H1 (cell line): ENCODE results near the gene AP3S1. TPM values are rescaled to one million over a fixed set of nuclear protein-coding genes. Genes with fewer than 3 reads are reported as not detected.

Experiments
- CTCF ChIA-PET: fragments of 300-600 bp; sonication (Branson Sonifier 250); formaldehyde crosslinking; loops from one replicate; lab custom pipeline; 2021; ENCODE audit not compliant: partially characterized antibody; lab: Charles Lee
- POLR2A ChIA-PET: fragments of 300-600 bp; sonication (Branson Sonifier 250); formaldehyde crosslinking; loops from one replicate; lab custom pipeline; 2021; ENCODE audit warnings: inconsistent platforms; ENCODE audit not compliant: partially characterized antibody; lab: Charles Lee
- DNase-seq, 2 experiments: peaks; one replicate each; pipeline versions ENCODE4 v3.0.0 to v3.0.0-alpha.2; 2010 to 2022; ENCODE audit warnings: low spot score in 2 of 2, low read depth in 1 of 2, mixed read lengths in 1 of 2
- FAIRE-seq: peaks from 2 replicates; lab custom pipeline; 2011; peaks lifted over from hg19 to GRCh38; lab: Jason Lieb, UNC
- H2AFZ ChIP-seq: 2 replicates; pipeline ENCODE4 v1.8.1; 2012; ENCODE audit warnings: low read length, inconsistent platforms
- H2AK5ac ChIP-seq: 2 replicates; pipeline ENCODE4 v1.6.1; 2013; ENCODE audit warnings: low read depth, low read length
- H2BK120ac ChIP-seq: replicated peaks from 2 replicates; pipeline ENCODE3; 2013; ENCODE audit warnings: low read depth, low read length, inconsistent platforms
- H2BK12ac ChIP-seq: 2 replicates; pipeline ENCODE4 v1.6.1; 2013; ENCODE audit warnings: low read depth, low read length
- H2BK15ac ChIP-seq: 2 replicates; pipeline ENCODE4 v1.6.1; 2013; ENCODE audit warnings: low read length
- H2BK20ac ChIP-seq: 2 replicates; pipeline ENCODE4 v1.6.1; 2013; ENCODE audit warnings: low read length
- H2BK5ac ChIP-seq: 2 replicates; pipeline ENCODE4 v1.6.1; 2013; ENCODE audit warnings: low read depth, low read length
- H3K14ac ChIP-seq: 2 replicates; pipeline ENCODE4 v1.6.1; 2013; ENCODE audit warnings: inconsistent platforms; ENCODE audit not compliant: insufficient read length
- H3K18ac ChIP-seq: 2 replicates; pipeline ENCODE4 v1.6.1; 2013; ENCODE audit warnings: low read length; ENCODE audit errors: extremely low read depth
- H3K23ac ChIP-seq: 2 replicates; pipeline ENCODE4 v1.6.1; 2013; ENCODE audit warnings: inconsistent platforms; ENCODE audit not compliant: insufficient read length
- H3K23me2 ChIP-seq: 2 replicates; pipeline ENCODE4 v1.6.1; 2013; ENCODE audit warnings: low read depth, low read length
- H3K27ac ChIP-seq: 2 replicates; pipeline ENCODE4 v1.6.1; 2011; ENCODE audit warnings: low read depth, low read length, inconsistent platforms
- H3K27me3 ChIP-seq, 4 experiments: replicated peaks in 1 of 4; 1 replicate in 1 of 4; 2 replicates in 3 of 4; pipeline versions ENCODE4 v1.6.1 to v1.8.1; 2011 to 2013; ENCODE audit warnings: low read length in 3 of 4, mild to moderate bottlenecking in 3 of 4, inconsistent platforms in 2 of 4, mixed read lengths in 2 of 4, moderate library complexity in 1 of 4; ENCODE audit not compliant: control insufficient read depth in 3 of 4, insufficient read depth in 3 of 4; ENCODE audit errors: extremely low read depth in 1 of 4
- H3K36me3 ChIP-seq, 4 experiments: 2 replicates each; pipeline versions ENCODE4 v1.6.1 to v1.8.1; 2011 to 2013; ENCODE audit warnings: mild to moderate bottlenecking in 4 of 4, low read length in 3 of 4, moderate library complexity in 2 of 4, control low read depth in 1 of 4, inconsistent platforms in 1 of 4; ENCODE audit not compliant: insufficient read depth in 4 of 4, control insufficient read depth in 2 of 4
- H3K4ac ChIP-seq: replicated peaks from 2 replicates; pipeline ENCODE3; 2013; ENCODE audit warnings: low read length, low read depth, mixed read lengths, inconsistent platforms; ENCODE audit not compliant: insufficient read length
- H3K4me1 ChIP-seq, 4 experiments: replicated peaks in 1 of 4; 1 replicate in 1 of 4; 2 replicates in 3 of 4; pipeline versions ENCODE4 v1.6.1 to v1.8.1; 2011 to 2013; ENCODE audit warnings: low read length in 3 of 4, inconsistent platforms in 2 of 4, mixed read lengths in 1 of 4; ENCODE audit not compliant: insufficient read depth in 4 of 4, control insufficient read depth in 3 of 4
- H3K4me2 ChIP-seq, 2 experiments: 2 replicates each; pipeline versions ENCODE4 v1.6.1 to v1.8.1; 2011 to 2013; ENCODE audit warnings: low read depth in 2 of 2, low read length in 2 of 2, control low read depth in 1 of 2, inconsistent platforms in 1 of 2, mild to moderate bottlenecking in 1 of 2; ENCODE audit not compliant: insufficient read depth in 1 of 2
- H3K4me3 ChIP-seq, 4 experiments: fragments of 200-600, 300-600 bp in 1 of 4; sonication (generic), shearing (Covaris generic), sonication (Bioruptor Twin) in 1 of 4; 2 replicates each; pipeline versions ENCODE4 v1.5.1 to v1.8.1; 2011 to 2016; ENCODE audit warnings: low read length in 4 of 4, low read depth in 3 of 4, control low read depth in 2 of 4, inconsistent platforms in 2 of 4, mild to moderate bottlenecking in 2 of 4, mixed read lengths in 1 of 4, moderate library complexity in 1 of 4; ENCODE audit not compliant: insufficient read depth in 2 of 4; ENCODE audit errors: extremely low read depth in 1 of 4
- H3K56ac ChIP-seq: replicated peaks from 2 replicates; pipeline ENCODE3; 2013; ENCODE audit warnings: low read depth, mild to moderate bottlenecking, mixed read lengths, low read length, inconsistent platforms; ENCODE audit not compliant: insufficient read length
- H3K79me1 ChIP-seq: 2 replicates; pipeline ENCODE4 v1.6.1; 2013; ENCODE audit warnings: low read depth, low read length, control low read depth
- H3K79me2 ChIP-seq, 2 experiments: 2 replicates each; pipeline versions ENCODE4 v1.6.1 to v1.8.1; 2012 to 2013; ENCODE audit warnings: low read length in 2 of 2, mild to moderate bottlenecking in 2 of 2, inconsistent platforms in 1 of 2; ENCODE audit not compliant: insufficient read depth in 2 of 2, control insufficient read depth in 1 of 2
- H3K9ac ChIP-seq, 4 experiments: replicated peaks in 1 of 4; 1 replicate in 1 of 4; 2 replicates in 3 of 4; pipeline versions ENCODE4 v1.6.1 to v1.8.1; 2011 to 2013; ENCODE audit warnings: low read depth in 3 of 4, low read length in 3 of 4, control low read depth in 2 of 4, mild to moderate bottlenecking in 2 of 4, moderate library complexity in 2 of 4, inconsistent platforms in 1 of 4; ENCODE audit errors: extremely low read depth in 1 of 4
- H3K9me3 ChIP-seq, 2 experiments: 2 replicates each; pipeline versions ENCODE4 v1.6.1 to v1.8.1; 2012 to 2013; ENCODE audit warnings: mild to moderate bottlenecking in 2 of 2, moderate library complexity in 2 of 2, control low read depth in 1 of 2, inconsistent platforms in 1 of 2, low read depth in 1 of 2, low read length in 1 of 2, mixed read lengths in 1 of 2; ENCODE audit not compliant: insufficient read depth in 2 of 2
- H4K20me1 ChIP-seq, 2 experiments: replicated peaks in 1 of 2; 2 replicates each; pipeline versions ENCODE3 to v1.8.1; 2011 to 2013; ENCODE audit warnings: inconsistent platforms in 2 of 2, low read length in 2 of 2, mild to moderate bottlenecking in 1 of 2; ENCODE audit not compliant: insufficient read depth in 2 of 2, control insufficient read depth in 1 of 2
- H4K5ac ChIP-seq: 2 replicates; pipeline ENCODE4 v1.6.1; 2013; ENCODE audit warnings: low read length, low read depth, mixed read lengths, inconsistent platforms; ENCODE audit not compliant: insufficient read length
- H4K8ac ChIP-seq: 2 replicates; pipeline ENCODE4 v1.8.0; 2013; ENCODE audit warnings: mild to moderate bottlenecking, moderate library complexity, low read length, inconsistent platforms; ENCODE audit not compliant: insufficient read depth; ENCODE audit errors: extremely low read depth
- H4K91ac ChIP-seq: replicated peaks from 2 replicates; pipeline ENCODE3; 2013; ENCODE audit warnings: low read length, mixed read lengths, inconsistent platforms; ENCODE audit not compliant: insufficient read length
- ASH2L ChIP-seq: fragments of 200-600, 300-600 bp; sonication (generic); IDR thresholded peaks from one replicate; pipeline ENCODE4 v1.7.1; 2017; ENCODE audit warnings: low read length
- BCL11A ChIP-seq, 2 experiments: IDR thresholded peaks; one replicate each; pipeline ENCODE4 v1.6.1; 2011; ENCODE audit warnings: low read depth in 2 of 2, low read length in 2 of 2, mild to moderate bottlenecking in 2 of 2
- FOSL1 ChIP-seq: IDR thresholded peaks from 2 replicates; pipeline ENCODE4 v1.6.1; 2011; ENCODE audit warnings: mild to moderate bottlenecking, low read depth, low read length, moderate library complexity; ENCODE audit not compliant: insufficient read depth
- GABPA ChIP-seq: IDR thresholded peaks from 2 replicates; pipeline ENCODE4 v1.6.1; 2011; ENCODE audit warnings: mild to moderate bottlenecking, low read length, moderate library complexity, borderline replicate concordance; ENCODE audit not compliant: insufficient read depth
- GTF2F1 ChIP-seq: IDR thresholded peaks from 2 replicates; pipeline ENCODE4 v1.6.1; 2012; ENCODE audit warnings: low read depth, low read length, improper control_type of control experiment, borderline replicate concordance
- HDAC2 ChIP-seq, 2 experiments: fragments of 300-600 bp in 1 of 2; sonication (generic) in 1 of 2; IDR thresholded peaks; 2 replicates each; pipeline ENCODE4 v1.6.1; 2011 to 2012; ENCODE audit warnings: low read depth in 2 of 2, low read length in 2 of 2, mild to moderate bottlenecking in 2 of 2, moderate library complexity in 2 of 2, borderline replicate concordance in 1 of 2, inconsistent platforms in 1 of 2
- JUN ChIP-seq: IDR thresholded peaks from 2 replicates; pipeline ENCODE4 v1.6.1; 2011; ENCODE audit warnings: low read depth, mild to moderate bottlenecking, improper control_type of control experiment, low read length
- NANOG ChIP-seq: IDR thresholded peaks from 2 replicates; pipeline ENCODE4 v1.6.1; 2011; ENCODE audit warnings: low read length, low read depth, mild to moderate bottlenecking, inconsistent platforms; ENCODE audit not compliant: insufficient read depth, poor library complexity, severe bottlenecking
- RBBP5 ChIP-seq: IDR thresholded peaks from 2 replicates; pipeline ENCODE4 v1.7.1; 2012; ENCODE audit warnings: low read depth, mild to moderate bottlenecking, inconsistent platforms, low read length, moderate library complexity, borderline replicate concordance
- SP4 ChIP-seq: IDR thresholded peaks from 2 replicates; pipeline ENCODE4 v1.6.1; 2012; ENCODE audit warnings: low read length, inconsistent platforms
- TAF1 ChIP-seq: IDR thresholded peaks from 2 replicates; pipeline ENCODE4 v1.6.1; 2011; ENCODE audit warnings: mild to moderate bottlenecking, low read depth, low read length
- TBP ChIP-seq: IDR thresholded peaks from 2 replicates; pipeline ENCODE4 v1.6.1; 2011; ENCODE audit warnings: low read depth, low read length, improper control_type of control experiment
- WGBS, 2 experiments: shearing (Covaris generic) in 1 of 2; methylation state at CpG; one replicate each; pipeline versions ENCODE4 v1.1.6 to v1.1.7; 2013 to 2015; ENCODE audit warnings: low lambda C conversion rate in 2 of 2, mixed read lengths in 2 of 2, inconsistent platforms in 1 of 2, low coverage in 1 of 2, missing lambda C conversion rate in 1 of 2; ENCODE audit not compliant: insufficient replicate concordance in 2 of 2, insufficient coverage in 1 of 2, insufficient read length in 1 of 2; ENCODE audit errors: extremely low coverage in 1 of 2, missing lambda C conversion rate in 1 of 2; 5-methylcytosine and 5-hydroxymethylcytosine counted together
- polyA plus RNA-seq, 7 experiments: library from polyadenylated mRNA; depleted of rRNA in 3 of 7; stranded (reverse) in 5 of 7; unstranded in 2 of 7; fragments of >200 nt in 5 of 7; fragments of 200-250 nt in 2 of 7; gene quantifications; 1 replicate in 5 of 7; 2 replicates in 1 of 7; 4 replicates in 1 of 7; pipeline versions ENCODE4 v1.2.1 to v1.2.3, GENCODE V29; 2011 to 2013; ENCODE audit warnings: missing spikeins in 2 of 7, mixed read lengths in 2 of 7
- total RNA-seq: library from RNA; stranded (reverse); fragmentation: NEBNext Ultra II Directional; extraction: Animal tissue kit (Norgen Biotek cat#: 25700); gene quantifications from 2 replicates; pipeline ENCODE4 v1.2.1, GENCODE V29; 2021
- TF ChIP-seq, protein P1 (sequence below): IDR thresholded peaks from 2 replicates; pipeline ENCODE4 v1.6.1; 2012; ENCODE audit warnings: inconsistent platforms
- TF ChIP-seq, protein P2 (sequence below): IDR thresholded peaks from 2 replicates; pipeline ENCODE4 v1.6.1; 2011; ENCODE audit warnings: low read depth, mild to moderate bottlenecking, low read length; ENCODE audit not compliant: insufficient read depth

AP3S1 gene
- total and polyA plus RNA-seq, 2 of the 8 experiments (the other 6 are each of a cell fraction or from before 2014, with no cell fraction given) = 26.6 to 72.7 TPM

DNA sequence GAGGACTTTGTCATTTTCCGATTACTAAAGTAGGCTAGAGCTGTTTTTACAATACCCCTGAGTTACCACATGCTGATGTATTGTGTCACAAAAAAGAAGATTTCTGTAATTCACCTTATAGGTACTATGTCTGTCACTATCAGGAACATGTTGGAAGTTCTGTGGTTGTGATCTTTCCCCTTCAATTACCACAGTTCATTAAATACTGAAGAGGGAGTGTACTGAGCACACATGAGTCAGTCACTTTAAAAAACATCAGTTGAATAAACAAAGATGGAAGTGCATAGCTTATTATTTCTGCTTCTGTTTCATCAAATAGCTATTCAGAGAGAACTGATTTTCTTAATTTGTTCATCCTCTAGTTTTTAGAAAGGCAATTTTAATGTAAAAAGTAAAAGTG lies 31.7 kb downstream of the AP3S1 start:
- WGBS, 2 experiments = 70% methylated on average over 1 of the region's 1 CpG; no CpG with 5 or more reads in 1 of the 2 experiments
- H3K4ac ChIP-seq = no peak overlapping the region
- CTCF ChIA-PET = no interaction called here
- no peak overlapping the region for H2AK5ac ChIP-seq
- H2BK120ac ChIP-seq = no peak overlapping the region
- H3K79me1 ChIP-seq = no peaks in the 10 kb centered on the region
- no peaks in the 10 kb centered on the region for H3K79me2 ChIP-seq
- H4K20me1 ChIP-seq = no peaks in the 10 kb centered on the region
- H3K23ac ChIP-seq = no peak overlapping the region
- H3K18ac ChIP-seq = no peak overlapping the region
- no peak overlapping the region for H3K9ac ChIP-seq
- no peak overlapping the region for H2AFZ ChIP-seq
- H3K9me3 ChIP-seq = no peaks in the 10 kb centered on the region
- H2BK15ac ChIP-seq = no peak overlapping the region
- no peaks in the 10 kb centered on the region for H3K23me2 ChIP-seq
- H2BK20ac ChIP-seq = no peak overlapping the region
- peaks cover 0 to 6% (median 3%) of the 10 kb centered on the region in 4 experiments; a peak in 2 of 8 replicates for H3K36me3 ChIP-seq
- H4K91ac ChIP-seq = no peak overlapping the region
- no peak overlapping the region for H3K56ac ChIP-seq
- FAIRE-seq (no peak), DNase-seq (no peak)
- H3K4me1 ChIP-seq = peaks cover 0 to 4% (median 0%) of the 10 kb centered on the region in 4 experiments; a peak in 1 of 7 replicates
- H2BK12ac ChIP-seq = no peak overlapping the region
- no peak overlapping the region for H3K14ac ChIP-seq
- no peak overlapping the region for H2BK5ac ChIP-seq
- H3K4me3 ChIP-seq = no peak overlapping the region
- H3K4me2 ChIP-seq = no peak overlapping the region
- POLR2A ChIA-PET = no interaction called here
- no peaks in the 10 kb centered on the region for H3K27me3 ChIP-seq
- H3K27ac ChIP-seq = no peak overlapping the region
- no peak overlapping the region for H4K8ac ChIP-seq
- no peak overlapping the region for H4K5ac ChIP-seq
- TF ChIP-seq GTF2F1 = no peak
- TF ChIP-seq JUN = no peak
- no peak for TF ChIP-seq RBBP5
- no peak for TF ChIP-seq TBP
- no peak for TF ChIP-seq FOSL1
- no peak for TF ChIP-seq ASH2L
- TF ChIP-seq GABPA = no peak
- TF ChIP-seq TAF1 = no peak
- TF ChIP-seq BCL11A (IDR thresholded peaks at IDR 0.05; ENCODE audit: low read depth in 2 of 2, low read length in 2 of 2) = no peak
- TF ChIP-seq HDAC2 (IDR thresholded peaks at IDR 0.05; ENCODE audit: borderline replicate concordance in 1 of 2, low read depth in 2 of 2, low read length in 2 of 2) = no peak
- TF ChIP-seq SP4 = no peak
- TF ChIP-seq, protein P1, sequence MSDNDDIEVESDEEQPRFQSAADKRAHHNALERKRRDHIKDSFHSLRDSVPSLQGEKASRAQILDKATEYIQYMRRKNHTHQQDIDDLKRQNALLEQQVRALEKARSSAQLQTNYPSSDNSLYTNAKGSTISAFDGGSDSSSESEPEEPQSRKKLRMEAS = no peak
- TF ChIP-seq, protein P2, sequence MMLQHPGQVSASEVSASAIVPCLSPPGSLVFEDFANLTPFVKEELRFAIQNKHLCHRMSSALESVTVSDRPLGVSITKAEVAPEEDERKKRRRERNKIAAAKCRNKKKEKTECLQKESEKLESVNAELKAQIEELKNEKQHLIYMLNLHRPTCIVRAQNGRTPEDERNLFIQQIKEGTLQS = no peak
- no peak for TF ChIP-seq NANOG
